Subcutaneous abdominal adipose tissue (tissue), 5 donors: ENCODE data around the gene TWF2.

Source experiments
- H3K27ac ChIP-seq: one replicate; pipeline ENCODE4 v1.7.0; 2013; ENCODE audit warnings: low read depth, mild to moderate bottlenecking, inconsistent platforms, low read length, moderate library complexity
- H3K27me3 ChIP-seq, 5 donors: one replicate each; pipeline ENCODE4 v1.7.0; 2013; ENCODE audit warnings: low read length in 5 of 5, inconsistent platforms in 1 of 5; ENCODE audit not compliant: control insufficient read depth in 5 of 5, insufficient read depth in 4 of 5
- H3K36me3 ChIP-seq, 5 donors: one replicate each; pipeline ENCODE4 v1.7.0; 2013; ENCODE audit warnings: low read length in 5 of 5; ENCODE audit not compliant: control insufficient read depth in 5 of 5, insufficient read depth in 5 of 5
- H3K4me1 ChIP-seq, 5 donors: one replicate each; pipeline ENCODE4 v1.7.0; 2013; ENCODE audit warnings: low read length in 5 of 5, mild to moderate bottlenecking in 3 of 5, moderate library complexity in 1 of 5; ENCODE audit not compliant: control insufficient read depth in 5 of 5, insufficient read depth in 5 of 5
- H3K4me3 ChIP-seq, 5 donors: one replicate each; pipeline ENCODE4 v1.7.0; 2013; ENCODE audit warnings: low read length in 5 of 5, low read depth in 1 of 5
- H3K9ac ChIP-seq, 5 donors: one replicate each; pipeline ENCODE4 v1.7.0; 2013; ENCODE audit warnings: low read length in 5 of 5, mild to moderate bottlenecking in 4 of 5, moderate library complexity in 3 of 5
- H3K9me3 ChIP-seq, 5 donors: one replicate each; pipeline ENCODE4 v1.7.0; 2013; ENCODE audit warnings: low read length in 5 of 5; ENCODE audit not compliant: control insufficient read depth in 5 of 5
- donor health status: healthy.
- donor health status: healthy.
- donor health status: healthy.
- donor health status: healthy.
- donor health status: healthy.

Gene TWF2

GRCh38 chr3:52218937-52219650 is 19.9 kb downstream of the TWF2 start:
- H3K4me3 ChIP-seq = peak overlapping the region in 3 of 5 donors; percentile 29 to 47 (median 32)

GRCh38 chr3:52218454-52218853 is 20.5 kb downstream of the TWF2 start:
- peak overlapping the region in 4 of 5 donors; percentile 29 to 47 (median 34) for H3K4me3 ChIP-seq
- H3K27ac ChIP-seq = peak overlapping the region; percentile 78

More at GRCh38 chr3:52218937-52219650, 19.9 kb downstream of the TWF2 start:
- no peaks in the 10 kb centered on the region for H3K27me3 ChIP-seq
- peak overlapping the region; percentile 78 for H3K27ac ChIP-seq
- H3K36me3 ChIP-seq = peaks cover under 1 to 24% (median 16%) of the 10 kb centered on the region in 5 donors
- H3K9ac ChIP-seq = peak overlapping the region in 1 of 5 donors; percentile 28
- H3K4me1 ChIP-seq = peaks cover 17 to 86% (median 66%) of the 10 kb centered on the region in 5 donors
- H3K9me3 ChIP-seq = no peaks in the 10 kb centered on the region

GRCh38 chr3:52218026-52218425 is 20.9 kb downstream of the TWF2 start:
- Histone ChIP-seq H3K36me3 (peaks cover 2 to 30% (median 26%) of the 10 kb centered on the region in 5 donors), H3K4me3 (peak overlapping the region in 4 of 5 donors; percentile 29 to 47 (median 34)), H3K9ac (peak overlapping the region in 2 of 5 donors; percentile 4 to 69), H3K4me1 (peaks cover 17 to 91% (median 66%) of the 10 kb centered on the region in 5 donors), H3K27ac (peak overlapping the region; percentile 78), H3K9me3 (no peaks in the 10 kb centered on the region), H3K27me3 (no peaks in the 10 kb centered on the region)

More at GRCh38 chr3:52218454-52218853, 20.5 kb downstream of the TWF2 start:
- no peaks in the 10 kb centered on the region for H3K9me3 ChIP-seq
- H3K4me1 ChIP-seq = peaks cover 17 to 91% (median 66%) of the 10 kb centered on the region in 5 donors
- H3K9ac ChIP-seq = peak overlapping the region in 1 of 5 donors; percentile 69
- H3K27me3 ChIP-seq = no peaks in the 10 kb centered on the region
- peaks cover 2 to 30% (median 22%) of the 10 kb centered on the region in 5 donors for H3K36me3 ChIP-seq

- H3K4me3 ChIP-seq = peak overlapping the region in 2 of 5 donors; percentile 6 to 10
- peak overlapping the region in 2 of 5 donors; percentile 46 to 52 for H3K9ac ChIP-seq
- peaks cover 2 to 34% (median 32%) of the 10 kb centered on the region in 5 donors for H3K36me3 ChIP-seq
- H3K4me1 ChIP-seq = peaks cover 17 to 86% (median 64%) of the 10 kb centered on the region in 5 donors
- H3K9me3 ChIP-seq = no peaks in the 10 kb centered on the region
- H3K27ac ChIP-seq = peak overlapping the region; percentile 78
- H3K27me3 ChIP-seq = no peaks in the 10 kb centered on the region
Observed at GRCh38 chr3:52217409-52217805, 21.6 kb downstream of the TWF2 start.

GRCh38 chr3:52216585-52217408 is 22.2 kb downstream of the TWF2 start:
- peak overlapping the region; percentile 78 for H3K27ac ChIP-seq
- no peaks in the 10 kb centered on the region for H3K9me3 ChIP-seq
- H3K27me3 ChIP-seq = no peaks in the 10 kb centered on the region
- peaks cover 17 to 80% (median 58%) of the 10 kb centered on the region in 5 donors for H3K4me1 ChIP-seq
- peak overlapping the region in 3 of 5 donors; percentile 10 to 46 (median 44) for H3K4me3 ChIP-seq
- H3K36me3 ChIP-seq = peaks cover 3 to 41% (median 38%) of the 10 kb centered on the region in 5 donors
- peak overlapping the region in 3 of 5 donors; percentile 46 to 59 (median 52) for H3K9ac ChIP-seq

GRCh38 chr3:52215351-52215750 is 23.6 kb downstream of the TWF2 start:
- H3K36me3 ChIP-seq = peaks cover 5 to 55% (median 52%) of the 10 kb centered on the region in 5 donors
- H3K9ac ChIP-seq = no peak overlapping the region
- no peaks in the 10 kb centered on the region for H3K27me3 ChIP-seq
- no peak overlapping the region for H3K4me3 ChIP-seq
- H3K4me1 ChIP-seq = peaks cover 14 to 67% (median 57%) of the 10 kb centered on the region in 5 donors
- H3K27ac ChIP-seq = peak overlapping the region; percentile 78
- no peaks in the 10 kb centered on the region for H3K9me3 ChIP-seq

GRCh38 chr3:52213901-52214300 is 25.1 kb downstream of the TWF2 start:
- Histone ChIP-seq H3K27ac (peak overlapping the region; percentile 78), H3K36me3 (peaks cover 6 to 70% (median 64%) of the 10 kb centered on the region in 5 donors), H3K27me3 (no peaks in the 10 kb centered on the region), H3K9me3 (no peaks in the 10 kb centered on the region), H3K4me3 (no peak overlapping the region), H3K4me1 (peaks cover 14 to 61% (median 59%) of the 10 kb centered on the region in 5 donors), H3K9ac (no peak overlapping the region)

- peaks cover 13 to 78% (median 72%) of the 10 kb centered on the region in 5 donors for H3K36me3 ChIP-seq
- H3K27ac ChIP-seq = no peak overlapping the region
- H3K4me3 ChIP-seq = no peak overlapping the region
- H3K9ac ChIP-seq = no peak overlapping the region
- no peaks in the 10 kb centered on the region for H3K9me3 ChIP-seq
- peaks cover 11 to 54% (median 50%) of the 10 kb centered on the region in 5 donors for H3K4me1 ChIP-seq
- no peaks in the 10 kb centered on the region for H3K27me3 ChIP-seq
Observed at GRCh38 chr3:52213005-52213404, 26.0 kb downstream of the TWF2 start.

- Histone ChIP-seq H3K9ac (peak overlapping the region in 1 of 5 donors; percentile 9), H3K4me3 (no peak overlapping the region), H3K9me3 (no peaks in the 10 kb centered on the region), H3K36me3 (peaks cover 20 to 92% (median 85%) of the 10 kb centered on the region in 5 donors), H3K27ac (no peak overlapping the region), H3K4me1 (peaks cover under 1 to 38% (median 34%) of the 10 kb centered on the region in 5 donors), H3K27me3 (no peaks in the 10 kb centered on the region)
Observed at GRCh38 chr3:52211268-52211891, 27.6 kb downstream of the TWF2 start.
